Kidney (tissue), 14 donors: Measurements from ENCODE around the gene ALG5. TPM values are rescaled to one million over a fixed set of nuclear protein-coding genes. Genes with fewer than 3 reads are reported as not detected.

Experiments
- DNase-seq, 5 donors: peaks; one replicate each; pipeline ENCODE4 v3.0.0-alpha.2; 2013 to 2020
- FAIRE-seq: peaks from 2 replicates; lab custom pipeline; 2012; peaks lifted over from hg19 to GRCh38; lab: Jason Lieb, UNC
- H3K27ac ChIP-seq, 2 donors: one replicate each; pipeline ENCODE4 v1.7.0; 2013; ENCODE audit warnings: low read depth in 2 of 2, low read length in 2 of 2, inconsistent platforms in 1 of 2
- H3K27me3 ChIP-seq: one replicate; pipeline ENCODE4 v1.7.1; 2013; ENCODE audit warnings: low read length, inconsistent platforms; ENCODE audit not compliant: control insufficient read depth, insufficient read depth
- H3K36me3 ChIP-seq, 3 donors: one replicate each; pipeline versions ENCODE4 v1.7.0 to v1.7.1; 2013; ENCODE audit warnings: low read length in 3 of 3, control low read depth in 1 of 3, inconsistent platforms in 1 of 3; ENCODE audit not compliant: insufficient read depth in 3 of 3, control insufficient read depth in 2 of 3
- H3K4me1 ChIP-seq, 3 donors: one replicate each; pipeline versions ENCODE4 v1.7.0 to v1.7.1; 2013; ENCODE audit warnings: low read length in 3 of 3, inconsistent platforms in 1 of 3, low read depth in 1 of 3; ENCODE audit not compliant: control insufficient read depth in 2 of 3, insufficient read depth in 2 of 3
- H3K4me3 ChIP-seq, 3 donors: one replicate each; pipeline versions ENCODE4 v1.7.0 to v1.8.1; 2013; ENCODE audit warnings: low read length in 3 of 3, control low read depth in 1 of 3, inconsistent platforms in 1 of 3
- H3K9ac ChIP-seq, 3 donors: one replicate each; pipeline versions ENCODE4 v1.7.0 to v1.7.1; 2013; ENCODE audit warnings: low read length in 3 of 3, control low read depth in 1 of 3, inconsistent platforms in 1 of 3
- H3K9me3 ChIP-seq, 3 donors: one replicate each; pipeline versions ENCODE4 v1.7.0 to v1.7.1; 2013; ENCODE audit warnings: low read length in 3 of 3, control low read depth in 1 of 3, inconsistent platforms in 1 of 3; ENCODE audit not compliant: control insufficient read depth in 2 of 3, insufficient read depth in 1 of 3
- CTCF ChIP-seq: IDR thresholded peaks from 3 replicates; pipeline ENCODE4 v1.5.1; 2012; ENCODE audit warnings: mild to moderate bottlenecking, moderate library complexity, borderline replicate concordance; ENCODE audit not compliant: insufficient read depth; ENCODE audit errors: extremely low read depth
- intact Hi-C: fragments of 100-400 bp; cut with DNase I; formaldehyde crosslinking; loops from one replicate; pipeline ENCODE4 v1.11.1; 2022
- polyA plus RNA-seq: library from polyadenylated mRNA; stranded (reverse); fragments of 350-450 nt; fragmentation: Illumina TruSeq; extraction: RNeasy Lipid Tissue Mini Kit (QIAGEN cat#74804); gene quantifications from one replicate; pipeline ENCODE4 v1.2.3, GENCODE V29; 2014; ENCODE audit warnings: low read depth, low replicate concordance; ENCODE audit not compliant: insufficient read depth
- total RNA-seq: library from RNA; stranded (reverse); fragmentation: NEBNext Ultra II Directional; extraction: Animal tissue kit (Norgen Biotek cat#: 25700); gene quantifications from one replicate; pipeline ENCODE4 v1.2.1, GENCODE V29; 2021
- donor health status: control.
- donor health status: control.
- donor health status: control.
- donor health status: control.
- donor health status: control.
- donor health status: DM: yes; HTN: yes; CAD: no.
- donor health status: Normal renal cell carcinoma (clear cell type).

The ALG5 gene
- total and polyA plus RNA-seq, 2 donors from 2014 or later: 42.6 to 54.5 TPM

- FAIRE-seq (no peak), DNase-seq (peak; percentile 79 to 92 (median 88))
- no peak for TF ChIP-seq CTCF
- Histone ChIP-seq H3K27me3 (no peaks in the 10 kb centered on the region), H3K9ac (peak within 1 kb of the TSS; percentile 25 to 63 (median 42)), H3K36me3 (no peaks in the 10 kb centered on the region), H3K4me3 (peak within 1 kb of the TSS; percentile 58 to 78 (median 67)), H3K27ac (peak within 1 kb of the TSS in 1 of 2 donors; percentile 67), H3K4me1 (peaks cover 0 to 12% (median 2%) of the 10 kb centered on the region in 3 donors), H3K9me3 (no peaks in the 10 kb centered on the region)
- intact Hi-C loops: no loop called here
These were observed 79.1 kb downstream of the ALG5 start, which contains the start of gene SMAD9 for GRCh38 chr13:36919833-36920615. Gene SMAD9 (minus strand): TSS chr13:36920238. CDS start chr13:36879689, 40,549 bp downstream.

GRCh38 chr13:36919171-36919832 is 79.8 kb downstream of the ALG5 start:
- peak overlapping the region; percentile 58 to 78 (median 67) for H3K4me3 ChIP-seq
- no peaks in the 10 kb centered on the region for H3K36me3 ChIP-seq
- no peaks in the 10 kb centered on the region for H3K9me3 ChIP-seq
- DNase-seq (peak in 4 of 5 donors; percentile 84 to 92 (median 87)), FAIRE-seq (no peak)
- peaks cover 0 to 12% (median 2%) of the 10 kb centered on the region in 3 donors for H3K4me1 ChIP-seq
- intact Hi-C loops: no loop called here
- peak overlapping the region in 1 of 2 donors; percentile 71 for H3K27ac ChIP-seq
- H3K9ac ChIP-seq: peak overlapping the region; percentile 7 to 42 (median 25)
- no peak for TF ChIP-seq CTCF
- H3K27me3 ChIP-seq: no peaks in the 10 kb centered on the region

GRCh38 chr13:36918246-36919131 is 80.7 kb downstream of the ALG5 start:
- TF ChIP-seq CTCF: no peak
- H3K9me3 ChIP-seq: no peaks in the 10 kb centered on the region
- intact Hi-C loops: no loop called here
- peak overlapping the region; percentile 58 to 78 (median 67) for H3K4me3 ChIP-seq
- no peaks in the 10 kb centered on the region for H3K27me3 ChIP-seq
- peak overlapping the region; percentile 18 to 71 for H3K27ac ChIP-seq
- FAIRE-seq: no peak
- peaks cover 0 to 12% (median 2%) of the 10 kb centered on the region in 3 donors for H3K4me1 ChIP-seq
- DNase-seq: peak in 4 of 5 donors; percentile 36 to 73 (median 57)
- no peaks in the 10 kb centered on the region for H3K36me3 ChIP-seq
- H3K9ac ChIP-seq: peak overlapping the region in 2 of 3 donors; percentile 7 to 42
